ENCODE results near the gene QDPR.

- no peak for TF ChIP-seq CTCF (IDR thresholded peaks at IDR 0.05)
- no peak for TF ChIP-seq EZH2 (IDR thresholded peaks at IDR 0.05; ENCODE audit: borderline replicate concordance, insufficient read depth, low read depth, low read length, poor library complexity, severe bottlenecking)
These were observed 34.8 kb upstream of the QDPR start for GRCh38 chr4:17546678-17547077.

Data from B cell (primary cell).